ENCODE results near the gene PDGFB. TPM values are rescaled to one million over a fixed set of nuclear protein-coding genes. Genes with fewer than 3 reads are reported as not detected.

PDGFB gene
- total and polyA plus RNA-seq, 9 of the 15 experiments (the other 6 are each of a cell fraction or from before 2014, with no cell fraction given) = 0.07 to 4.0 (median 0.48) TPM; not detected in 1

- TF ChIP-seq, protein P1, sequence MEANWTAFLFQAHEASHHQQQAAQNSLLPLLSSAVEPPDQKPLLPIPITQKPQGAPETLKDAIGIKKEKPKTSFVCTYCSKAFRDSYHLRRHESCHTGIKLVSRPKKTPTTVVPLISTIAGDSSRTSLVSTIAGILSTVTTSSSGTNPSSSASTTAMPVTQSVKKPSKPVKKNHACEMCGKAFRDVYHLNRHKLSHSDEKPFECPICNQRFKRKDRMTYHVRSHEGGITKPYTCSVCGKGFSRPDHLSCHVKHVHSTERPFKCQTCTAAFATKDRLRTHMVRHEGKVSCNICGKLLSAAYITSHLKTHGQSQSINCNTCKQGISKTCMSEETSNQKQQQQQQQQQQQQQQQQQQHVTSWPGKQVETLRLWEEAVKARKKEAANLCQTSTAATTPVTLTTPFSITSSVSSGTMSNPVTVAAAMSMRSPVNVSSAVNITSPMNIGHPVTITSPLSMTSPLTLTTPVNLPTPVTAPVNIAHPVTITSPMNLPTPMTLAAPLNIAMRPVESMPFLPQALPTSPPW (CRISPR knock-in tag; IDR thresholded peaks at IDR 0.05) = peak; percentile 22; the same call in 1 of the 2 replicates
- TF ChIP-seq, protein P2, sequence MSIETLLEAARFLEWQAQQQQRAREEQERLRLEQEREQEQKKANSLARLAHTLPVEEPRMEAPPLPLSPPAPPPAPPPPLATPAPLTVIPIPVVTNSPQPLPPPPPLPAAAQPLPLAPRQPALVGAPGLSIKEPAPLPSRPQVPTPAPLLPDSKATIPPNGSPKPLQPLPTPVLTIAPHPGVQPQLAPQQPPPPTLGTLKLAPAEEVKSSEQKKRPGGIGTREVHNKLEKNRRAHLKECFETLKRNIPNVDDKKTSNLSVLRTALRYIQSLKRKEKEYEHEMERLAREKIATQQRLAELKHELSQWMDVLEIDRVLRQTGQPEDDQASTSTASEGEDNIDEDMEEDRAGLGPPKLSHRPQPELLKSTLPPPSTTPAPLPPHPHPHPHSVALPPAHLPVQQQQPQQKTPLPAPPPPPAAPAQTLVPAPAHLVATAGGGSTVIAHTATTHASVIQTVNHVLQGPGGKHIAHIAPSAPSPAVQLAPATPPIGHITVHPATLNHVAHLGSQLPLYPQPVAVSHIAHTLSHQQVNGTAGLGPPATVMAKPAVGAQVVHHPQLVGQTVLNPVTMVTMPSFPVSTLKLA (conservative IDR thresholded peaks at IDR 0.05) = no peak
- TF ChIP-seq MYNN (IDR thresholded peaks at IDR 0.05) (no peak), MYNN (CRISPR knock-in tag; IDR thresholded peaks at IDR 0.05) (no peak), ZNF449 (CRISPR knock-in tag; IDR thresholded peaks at IDR 0.05) (no peak), PML (IDR thresholded peaks at IDR 0.05; ENCODE audit: low read length) (no peak), CCAR2 (IDR thresholded peaks at IDR 0.05; ENCODE audit: low read depth, low read length) (no peak), ZNF253 (CRISPR knock-in tag; conservative IDR thresholded peaks at IDR 0.05) (no peak), RUNX1 (IDR thresholded peaks at IDR 0.05; ENCODE audit: low read depth) (no peak), ZNF695 (CRISPR knock-in tag; IDR thresholded peaks at IDR 0.05) (no peak), KLF1 (tag; IDR thresholded peaks at IDR 0.05) (no peak), GTF2A2 (tag; IDR thresholded peaks at IDR 0.05) (no peak), PHF8 (IDR thresholded peaks at IDR 0.05; ENCODE audit: borderline replicate concordance, low read length) (peak; percentile 21; the same call in 1 of the 2 replicates)
- TF ChIP-seq, protein P3, sequence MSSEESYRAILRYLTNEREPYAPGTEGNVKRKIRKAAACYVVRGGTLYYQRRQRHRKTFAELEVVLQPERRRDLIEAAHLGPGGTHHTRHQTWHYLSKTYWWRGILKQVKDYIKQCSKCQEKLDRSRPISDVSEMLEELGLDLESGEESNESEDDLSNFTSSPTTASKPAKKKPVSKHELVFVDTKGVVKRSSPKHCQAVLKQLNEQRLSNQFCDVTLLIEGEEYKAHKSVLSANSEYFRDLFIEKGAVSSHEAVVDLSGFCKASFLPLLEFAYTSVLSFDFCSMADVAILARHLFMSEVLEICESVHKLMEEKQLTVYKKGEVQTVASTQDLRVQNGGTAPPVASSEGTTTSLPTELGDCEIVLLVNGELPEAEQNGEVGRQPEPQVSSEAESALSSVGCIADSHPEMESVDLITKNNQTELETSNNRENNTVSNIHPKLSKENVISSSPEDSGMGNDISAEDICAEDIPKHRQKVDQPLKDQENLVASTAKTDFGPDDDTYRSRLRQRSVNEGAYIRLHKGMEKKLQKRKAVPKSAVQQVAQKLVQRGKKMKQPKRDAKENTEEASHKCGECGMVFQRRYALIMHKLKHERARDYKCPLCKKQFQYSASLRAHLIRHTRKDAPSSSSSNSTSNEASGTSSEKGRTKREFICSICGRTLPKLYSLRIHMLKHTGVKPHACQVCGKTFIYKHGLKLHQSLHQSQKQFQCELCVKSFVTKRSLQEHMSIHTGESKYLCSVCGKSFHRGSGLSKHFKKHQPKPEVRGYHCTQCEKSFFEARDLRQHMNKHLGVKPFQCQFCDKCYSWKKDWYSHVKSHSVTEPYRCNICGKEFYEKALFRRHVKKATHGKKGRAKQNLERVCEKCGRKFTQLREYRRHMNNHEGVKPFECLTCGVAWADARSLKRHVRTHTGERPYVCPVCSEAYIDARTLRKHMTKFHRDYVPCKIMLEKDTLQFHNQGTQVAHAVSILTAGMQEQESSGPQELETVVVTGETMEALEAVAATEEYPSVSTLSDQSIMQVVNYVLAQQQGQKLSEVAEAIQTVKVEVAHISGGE (CRISPR knock-in tag; IDR thresholded peaks at IDR 0.05) = no peak
- TF ChIP-seq, protein P4, sequence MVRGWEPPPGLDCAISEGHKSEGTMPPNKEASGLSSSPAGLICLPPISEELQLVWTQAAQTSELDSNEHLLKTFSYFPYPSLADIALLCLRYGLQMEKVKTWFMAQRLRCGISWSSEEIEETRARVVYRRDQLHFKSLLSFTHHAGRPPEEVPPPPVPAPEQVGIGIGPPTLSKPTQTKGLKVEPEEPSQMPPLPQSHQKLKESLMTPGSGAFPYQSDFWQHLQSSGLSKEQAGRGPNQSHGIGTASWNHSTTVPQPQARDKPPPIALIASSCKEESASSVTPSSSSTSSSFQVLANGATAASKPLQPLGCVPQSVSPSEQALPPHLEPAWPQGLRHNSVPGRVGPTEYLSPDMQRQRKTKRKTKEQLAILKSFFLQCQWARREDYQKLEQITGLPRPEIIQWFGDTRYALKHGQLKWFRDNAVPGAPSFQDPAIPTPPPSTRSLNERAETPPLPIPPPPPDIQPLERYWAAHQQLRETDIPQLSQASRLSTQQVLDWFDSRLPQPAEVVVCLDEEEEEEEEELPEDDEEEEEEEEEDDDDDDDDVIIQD (CRISPR knock-in tag; IDR thresholded peaks at IDR 0.05) = no peak
- TF ChIP-seq, protein P5, sequence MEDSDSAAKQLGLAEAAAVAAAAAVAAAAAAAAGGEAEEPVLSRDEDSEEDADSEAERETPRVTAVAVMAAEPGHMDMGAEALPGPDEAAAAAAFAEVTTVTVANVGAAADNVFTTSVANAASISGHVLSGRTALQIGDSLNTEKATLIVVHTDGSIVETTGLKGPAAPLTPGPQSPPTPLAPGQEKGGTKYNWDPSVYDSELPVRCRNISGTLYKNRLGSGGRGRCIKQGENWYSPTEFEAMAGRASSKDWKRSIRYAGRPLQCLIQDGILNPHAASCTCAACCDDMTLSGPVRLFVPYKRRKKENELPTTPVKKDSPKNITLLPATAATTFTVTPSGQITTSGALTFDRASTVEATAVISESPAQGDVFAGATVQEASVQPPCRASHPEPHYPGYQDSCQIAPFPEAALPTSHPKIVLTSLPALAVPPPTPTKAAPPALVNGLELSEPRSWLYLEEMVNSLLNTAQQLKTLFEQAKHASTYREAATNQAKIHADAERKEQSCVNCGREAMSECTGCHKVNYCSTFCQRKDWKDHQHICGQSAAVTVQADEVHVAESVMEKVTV (CRISPR knock-in tag; IDR thresholded peaks at IDR 0.05) = no peak
Observed at GRCh38 chr22:39244496-39245129, at the start of gene PDGFB (continued).

Data from K562 (cell line).